Suppressor macrophage treated with lipopolysaccharide for 1 hour (primary cell): ENCODE measurements around the gene SWAP70.

Experiments used
- DNase-seq, 3 donors: peaks; one replicate each; pipeline ENCODE4 v3.0.0-alpha.2; 2020 to 2022

Gene SWAP70

DNA sequence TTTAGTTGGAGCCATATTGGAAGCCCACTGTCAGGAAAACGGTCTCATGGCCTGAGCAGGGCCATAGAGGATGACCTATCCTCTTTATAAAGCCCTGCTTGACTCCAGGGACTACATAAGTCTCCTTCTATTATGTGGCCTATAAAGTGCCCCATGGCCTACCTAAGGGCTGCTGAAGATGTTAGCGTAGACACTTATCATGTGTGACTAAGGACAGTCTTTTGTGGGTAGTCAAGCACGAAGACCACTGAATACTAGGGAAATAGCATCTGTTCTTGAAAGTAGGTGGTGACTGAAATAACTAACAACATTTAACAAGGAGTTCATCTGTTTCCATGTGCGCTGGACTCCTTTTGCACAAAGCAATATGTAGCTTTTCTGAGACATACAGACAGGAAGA, 117.1 kb downstream of the SWAP70 start:
- DNase-seq, result no peak

DNA sequence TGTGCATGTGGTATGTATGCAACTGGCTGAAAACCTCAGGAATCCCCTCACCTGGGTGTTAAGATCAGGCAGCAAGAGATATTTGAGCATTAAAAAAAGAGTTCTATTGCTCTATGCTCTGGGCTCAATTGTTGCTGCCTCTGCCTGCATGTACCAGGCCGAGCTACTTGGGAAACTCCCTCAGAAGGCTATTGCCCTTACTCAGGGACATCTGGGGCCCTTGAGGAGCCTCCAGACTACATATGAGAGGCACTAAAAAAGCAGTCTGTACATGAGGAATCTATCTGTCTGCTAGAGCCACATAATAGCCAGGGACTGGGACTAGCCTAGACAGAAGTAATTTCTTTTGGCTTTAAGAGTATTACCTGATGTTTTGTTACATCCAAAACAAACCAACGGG, 120.1 kb downstream of the SWAP70 start:
- DNase-seq, result no peak

DNA sequence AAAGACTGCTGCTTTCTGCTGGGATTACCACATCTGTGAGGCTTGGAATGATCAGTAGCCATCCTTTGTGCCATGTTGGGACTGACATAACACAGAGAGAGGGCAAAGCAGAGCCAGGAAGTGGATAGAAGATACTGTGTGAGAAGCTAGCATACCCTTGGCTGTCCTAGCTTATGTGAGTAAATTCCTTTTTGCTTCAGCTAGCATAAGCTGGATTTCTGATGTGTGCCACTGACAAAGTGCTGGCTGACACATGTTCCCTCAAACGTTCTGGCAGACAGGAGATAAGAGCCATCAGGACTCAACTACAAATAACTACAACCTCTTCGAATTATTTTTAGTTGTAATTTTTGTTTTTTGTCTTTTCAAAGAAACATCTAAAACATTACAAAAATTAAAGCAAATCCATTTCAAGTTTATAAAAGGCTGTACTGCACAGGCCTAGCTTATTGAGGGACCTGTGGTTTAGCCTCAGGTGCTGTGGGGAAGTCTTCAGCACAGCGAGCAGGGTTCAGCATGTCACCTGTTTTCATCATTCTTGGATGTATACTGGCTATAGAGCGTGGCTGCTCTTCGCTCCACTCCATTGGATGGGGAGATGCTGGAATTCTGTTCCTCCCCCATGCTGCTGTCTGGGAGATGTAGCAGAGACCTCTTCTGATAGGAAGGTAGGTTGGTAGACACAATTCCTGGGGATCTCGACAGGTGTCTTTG, 120.9 kb downstream of the SWAP70 start:
- DNase-seq, result no peak

DNA sequence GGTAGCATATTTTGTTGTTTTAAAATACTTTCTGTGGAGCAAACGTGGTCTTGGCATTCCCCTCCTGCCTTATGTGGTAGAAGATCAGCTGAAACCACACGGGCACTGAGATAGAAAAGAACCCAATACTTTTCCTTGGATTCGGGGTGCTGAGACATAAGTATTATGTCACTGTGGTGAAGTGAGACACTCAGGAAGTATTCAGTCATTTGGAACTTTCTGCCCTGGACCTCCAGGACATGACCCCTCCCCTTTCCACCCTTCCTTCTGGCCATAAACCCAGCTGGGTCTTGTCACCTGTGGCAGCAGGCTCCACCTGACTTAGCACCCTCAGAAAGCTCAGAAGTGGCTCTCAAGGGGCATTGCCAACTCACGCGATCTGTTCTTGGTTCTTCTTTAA, 123.4 kb downstream of the SWAP70 start:
- no peak for DNase-seq

DNA sequence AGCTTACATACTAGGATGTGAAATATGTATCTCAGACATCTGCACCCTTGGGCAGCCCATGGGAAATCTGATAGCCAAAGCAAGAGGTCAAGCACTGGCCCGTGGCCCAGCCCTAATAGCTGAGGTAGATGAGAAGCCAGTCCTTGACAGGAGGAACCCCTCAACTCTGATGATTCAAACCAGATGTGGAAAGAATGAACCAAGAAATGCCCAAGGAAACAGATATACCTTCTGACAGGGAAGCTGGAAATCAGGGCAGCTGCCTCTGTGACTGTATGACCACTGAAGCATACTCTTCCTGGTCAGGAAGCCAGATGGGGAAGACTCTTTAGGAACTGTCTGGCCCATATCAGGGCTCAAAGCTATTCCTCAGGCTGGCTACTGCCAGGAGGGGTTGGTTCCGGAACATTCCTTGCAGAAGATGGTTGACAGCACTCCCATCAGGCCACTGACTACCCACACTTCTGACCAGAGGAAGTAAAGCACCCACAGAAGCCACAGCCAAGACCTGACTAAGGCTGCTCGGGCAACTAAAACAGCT, 124.2 kb downstream of the SWAP70 start:
- peak; percentile 58 to 71 (median 71) for DNase-seq

DNA sequence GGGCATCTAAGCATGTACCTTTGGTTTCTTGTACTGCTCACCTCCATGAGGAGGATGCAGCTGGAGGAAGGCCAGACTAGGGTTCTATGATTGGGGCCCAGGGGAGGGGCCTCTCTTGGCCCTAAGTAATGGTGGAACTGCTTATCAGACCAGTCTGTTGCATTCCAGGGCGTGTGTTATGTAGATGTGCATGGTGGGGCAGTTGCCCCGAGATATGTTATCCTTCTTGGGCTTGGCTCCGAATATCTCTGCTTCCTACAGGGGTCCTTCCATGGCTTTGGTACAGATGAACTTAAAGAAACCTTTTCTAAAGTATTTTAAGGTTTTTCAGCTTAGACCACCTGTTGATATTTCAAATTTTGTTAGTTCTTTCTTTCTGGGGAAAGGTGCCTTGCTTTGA, 126.0 kb downstream of the SWAP70 start:
- no peak for DNase-seq

DNA sequence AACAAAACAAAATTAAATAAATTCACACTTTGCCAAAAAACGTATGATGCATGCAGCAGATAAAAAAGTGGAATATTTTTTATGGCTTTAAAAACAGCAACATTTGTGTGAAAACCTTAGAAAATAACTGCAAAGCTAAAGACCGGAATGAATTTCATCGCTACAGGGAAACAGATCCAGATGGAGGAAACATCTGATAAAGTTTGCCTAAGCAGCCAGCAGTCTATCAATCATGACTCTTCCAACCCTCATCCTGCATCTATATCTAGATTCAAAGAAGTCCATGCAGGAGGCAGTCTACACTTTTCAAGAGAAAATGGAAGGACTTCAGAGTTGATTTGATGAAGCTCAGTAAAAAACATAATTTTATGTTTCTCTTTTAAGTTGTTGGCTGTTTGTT, 126.8 kb downstream of the SWAP70 start:
- DNase-seq, result no peak

DNA sequence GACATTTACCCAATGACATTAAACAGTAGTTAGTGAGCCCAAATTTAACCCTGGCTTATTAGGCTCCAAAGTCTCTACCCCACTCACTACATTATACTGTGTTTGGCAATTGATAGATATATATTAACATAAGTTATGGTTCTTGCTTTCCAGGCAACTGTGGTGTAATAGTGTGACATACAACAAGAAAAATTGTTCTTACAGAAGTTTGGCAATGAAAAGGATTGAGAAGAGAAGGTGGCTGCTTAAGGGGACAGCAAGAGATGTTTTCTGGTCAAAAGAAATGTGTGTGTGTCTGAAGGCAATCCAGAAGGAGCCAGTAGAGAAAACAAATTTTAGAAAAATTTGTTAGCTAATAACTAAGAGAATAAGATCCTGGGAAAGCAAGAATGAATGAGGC, 132.4 kb downstream of the SWAP70 start:
- DNase-seq, result no peak

DNA sequence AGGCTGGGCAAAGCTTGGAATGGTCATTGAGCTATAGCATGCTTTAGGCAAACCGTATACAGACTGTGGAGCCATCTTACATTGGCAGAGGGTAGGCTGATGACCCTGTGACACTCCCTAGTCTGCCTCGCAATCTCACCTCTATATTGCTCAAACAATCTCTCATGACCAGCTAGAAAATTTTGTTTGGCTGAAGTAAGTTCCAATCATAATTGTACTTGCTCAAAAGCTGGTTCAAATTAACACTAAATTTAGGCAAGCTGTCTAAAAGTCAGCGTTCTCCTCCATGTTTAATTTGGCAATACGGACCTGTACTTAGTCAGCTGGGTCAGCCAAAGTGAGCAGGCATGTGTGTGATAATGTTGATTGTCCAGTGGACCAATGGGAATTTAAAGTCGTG, 133.0 kb downstream of the SWAP70 start:
- no peak for DNase-seq

DNA sequence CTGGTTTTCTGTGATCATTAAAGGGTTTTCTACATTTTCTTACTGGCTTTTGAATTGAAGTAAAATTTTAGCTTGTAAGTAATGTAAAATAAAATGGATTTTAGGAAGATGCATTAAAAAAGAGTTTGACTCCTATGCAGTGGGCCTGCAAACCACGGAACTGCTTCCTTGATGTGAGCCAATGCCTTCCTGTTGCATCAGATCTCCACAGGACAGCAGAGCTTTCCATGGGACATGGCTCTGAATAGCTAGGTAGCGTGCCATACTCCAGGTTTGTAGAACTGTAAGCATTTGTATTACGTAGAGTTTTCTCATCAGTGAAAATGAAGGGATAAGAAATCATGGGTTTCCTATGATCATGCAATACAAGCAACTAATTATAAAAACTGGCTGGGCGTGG, 133.4 kb downstream of the SWAP70 start:
- DNase-seq, result no peak

DNA sequence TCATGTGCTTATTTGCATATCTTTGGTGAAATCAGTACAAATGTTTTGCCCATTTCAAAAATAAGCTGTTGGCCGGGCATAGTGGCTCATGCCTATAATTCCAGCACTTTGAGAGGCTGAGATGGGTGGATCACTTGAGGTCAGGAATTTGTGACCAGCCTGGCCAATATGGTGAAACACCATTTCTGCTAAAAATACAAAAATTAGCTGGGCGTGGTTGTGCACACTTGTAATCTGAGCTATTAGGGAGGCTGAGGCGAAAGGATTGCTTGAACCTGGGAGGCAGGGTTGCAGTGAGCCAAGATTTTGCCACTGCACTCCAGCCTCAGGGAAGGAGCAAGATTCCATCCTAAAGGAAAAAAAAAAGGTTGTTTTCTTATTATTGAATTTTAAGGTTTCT, 136.0 kb downstream of the SWAP70 start:
- DNase-seq, result no peak

DNA sequence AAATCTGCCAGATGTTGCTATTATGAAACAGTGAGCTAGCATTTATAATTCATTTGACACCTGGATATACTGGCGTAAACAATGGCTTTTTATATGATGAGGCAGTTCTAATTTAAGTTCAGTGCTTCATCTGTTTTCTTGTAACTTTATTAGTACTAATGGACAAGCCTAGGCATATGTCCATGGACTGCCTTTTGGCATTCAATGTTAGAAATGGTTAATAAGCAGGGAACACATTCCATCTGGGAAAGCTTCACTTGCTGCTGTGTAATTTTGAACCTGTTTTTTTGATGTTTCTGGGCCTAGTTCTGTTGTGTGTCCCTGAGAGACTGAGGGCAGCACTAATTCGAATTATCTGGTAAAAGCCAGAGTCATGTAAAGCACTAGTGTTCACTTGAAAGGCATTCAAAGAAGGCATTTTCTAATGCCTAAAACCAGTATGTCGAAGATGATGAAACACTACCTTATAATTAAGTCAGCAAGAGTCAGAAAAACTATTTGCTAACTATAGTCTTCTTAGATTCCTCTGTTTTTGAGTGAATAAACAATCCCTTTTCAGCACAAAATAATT, 138.5 kb downstream of the SWAP70 start:
- no peak for DNase-seq
